PFSK-1 (cell line): ENCODE results near the gene COMMD4.

Experiments used
- FOXP2 ChIP-seq: optimal IDR thresholded peaks from 2 replicates; pipeline ENCODE3; 2011; ENCODE audit warnings: borderline replicate concordance, control low read depth, inconsistent platforms; ENCODE audit not compliant: insufficient read depth; ENCODE audit errors: extremely low read length, extremely low read depth
- POLR2AphosphoS5 ChIP-seq: IDR thresholded peaks from 2 replicates; pipeline ENCODE4 v1.6.1; 2012; ENCODE audit warnings: low read depth, mild to moderate bottlenecking, control low read depth, low read length, moderate library complexity
- SIN3A ChIP-seq: IDR thresholded peaks from 2 replicates; pipeline ENCODE4 v1.6.1; 2012; ENCODE audit warnings: mild to moderate bottlenecking, low read length, moderate library complexity, borderline replicate concordance; ENCODE audit not compliant: insufficient read depth
- TAF1 ChIP-seq: IDR thresholded peaks from 2 replicates; pipeline ENCODE4 v1.6.1; 2012; ENCODE audit warnings: low read length, control low read depth, borderline replicate concordance; ENCODE audit not compliant: insufficient read depth
- TF ChIP-seq, protein P1 (sequence below), 2 experiments: IDR thresholded peaks; 2 replicates each; pipeline versions ENCODE4 v1.6.1 to v1.8.0; 2011 to 2012; ENCODE audit warnings: low read depth in 2 of 2, low read length in 2 of 2, control low read depth in 1 of 2, inconsistent platforms in 1 of 2, mild to moderate bottlenecking in 1 of 2, moderate library complexity in 1 of 2; ENCODE audit not compliant: insufficient read depth in 1 of 2

DNA sequence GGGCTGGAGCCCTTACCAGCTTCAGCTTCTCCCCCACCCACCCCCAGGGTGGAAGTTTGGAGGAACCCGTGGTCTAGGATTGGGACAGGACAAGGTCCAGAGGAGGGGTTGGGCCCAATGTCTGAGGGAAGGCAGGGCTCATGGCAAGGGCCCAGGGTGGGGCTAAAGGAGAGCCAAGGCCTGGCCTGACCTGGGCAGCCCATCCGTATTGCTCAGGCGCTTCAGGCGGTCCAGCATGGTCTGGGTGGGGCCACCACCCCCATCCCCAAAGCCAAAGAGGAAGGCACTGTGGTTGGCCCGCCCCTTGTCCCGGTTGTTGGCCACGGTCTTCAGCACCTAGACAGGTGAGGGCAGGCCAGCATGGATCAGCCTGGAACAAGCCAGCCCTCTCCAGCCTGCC, 25.0 kb downstream of the COMMD4 start:
- TF ChIP-seq POLR2AphosphoS5 (no peak), SIN3A (no peak), TAF1 (no peak), FOXP2 (no peak)
- TF ChIP-seq, protein P1, sequence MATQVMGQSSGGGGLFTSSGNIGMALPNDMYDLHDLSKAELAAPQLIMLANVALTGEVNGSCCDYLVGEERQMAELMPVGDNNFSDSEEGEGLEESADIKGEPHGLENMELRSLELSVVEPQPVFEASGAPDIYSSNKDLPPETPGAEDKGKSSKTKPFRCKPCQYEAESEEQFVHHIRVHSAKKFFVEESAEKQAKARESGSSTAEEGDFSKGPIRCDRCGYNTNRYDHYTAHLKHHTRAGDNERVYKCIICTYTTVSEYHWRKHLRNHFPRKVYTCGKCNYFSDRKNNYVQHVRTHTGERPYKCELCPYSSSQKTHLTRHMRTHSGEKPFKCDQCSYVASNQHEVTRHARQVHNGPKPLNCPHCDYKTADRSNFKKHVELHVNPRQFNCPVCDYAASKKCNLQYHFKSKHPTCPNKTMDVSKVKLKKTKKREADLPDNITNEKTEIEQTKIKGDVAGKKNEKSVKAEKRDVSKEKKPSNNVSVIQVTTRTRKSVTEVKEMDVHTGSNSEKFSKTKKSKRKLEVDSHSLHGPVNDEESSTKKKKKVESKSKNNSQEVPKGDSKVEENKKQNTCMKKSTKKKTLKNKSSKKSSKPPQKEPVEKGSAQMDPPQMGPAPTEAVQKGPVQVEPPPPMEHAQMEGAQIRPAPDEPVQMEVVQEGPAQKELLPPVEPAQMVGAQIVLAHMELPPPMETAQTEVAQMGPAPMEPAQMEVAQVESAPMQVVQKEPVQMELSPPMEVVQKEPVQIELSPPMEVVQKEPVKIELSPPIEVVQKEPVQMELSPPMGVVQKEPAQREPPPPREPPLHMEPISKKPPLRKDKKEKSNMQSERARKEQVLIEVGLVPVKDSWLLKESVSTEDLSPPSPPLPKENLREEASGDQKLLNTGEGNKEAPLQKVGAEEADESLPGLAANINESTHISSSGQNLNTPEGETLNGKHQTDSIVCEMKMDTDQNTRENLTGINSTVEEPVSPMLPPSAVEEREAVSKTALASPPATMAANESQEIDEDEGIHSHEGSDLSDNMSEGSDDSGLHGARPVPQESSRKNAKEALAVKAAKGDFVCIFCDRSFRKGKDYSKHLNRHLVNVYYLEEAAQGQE (IDR thresholded peaks at IDR 0.05; ENCODE audit: insufficient read depth in 1 of 2, low read depth in 2 of 2, low read length in 2 of 2): no peak
